HCT116 (cell line): ENCODE data around the gene CXCL5. TPM values are rescaled to one million over a fixed set of nuclear protein-coding genes. Genes with fewer than 3 reads are reported as not detected.
A peak's percentile ranks its signal among the peaks of the same experiment; 100 is the strongest.

Experiments
- ATAC-seq: fragments of 200-7000 bp; cut with Tn5 transposase; 2 replicates; pipeline ENCODE4 v1.9.1; 2020; ENCODE audit warnings: mild to moderate bottlenecking, moderate library complexity
- Bru-seq: library from RNA; stranded (reverse); fragments of 400-500 nt; gene quantifications from one replicate; lab custom pipeline; 2021; lab: Mats Ljungman, UMichigan
- BruChase-seq, 2 experiments: library from RNA; stranded (reverse); fragments of 400-500 nt; gene quantifications; one replicate each; lab custom pipeline; 2021; lab: Mats Ljungman, UMichigan
- BruUV-seq: library from RNA; stranded (reverse); fragments of 400-500 nt; replicated peaks from 2 replicates; lab custom pipeline; 2021; lab: Mats Ljungman, UMichigan
- CTCF ChIA-PET: fragments of 300-600 bp; sonication (Branson Sonifier 250); formaldehyde crosslinking; loops from one replicate; lab custom pipeline; 2021; ENCODE audit warnings: antibody characterized with exemption; lab: Charles Lee
- POLR2A ChIA-PET: fragments of 300-600, 350-600 bp; sonication (Branson Sonifier 250); formaldehyde crosslinking; loops from one replicate; lab custom pipeline; 2021; ENCODE audit warnings: antibody characterized with exemption; lab: Charles Lee
- RAD21 ChIA-PET, 2 experiments: fragments of 300-600 bp; sonication (Branson Sonifier 250); formaldehyde crosslinking; loops; one replicate each; lab custom pipeline; 2023; ENCODE audit warnings: low total read pairs in 2 of 2; ENCODE audit not compliant: uncharacterized antibody in 2 of 2, unreplicated experiment in 2 of 2, low non-redundant PET in 1 of 2; lab: Charles Lee
- DNase-seq: peaks from one replicate; pipeline ENCODE4 v3.0.0-alpha.2; 2010; ENCODE audit warnings: low read depth, low spot score
- H2AFZ ChIP-seq: fragments of 200-600 bp; shearing (Covaris generic), sonication (generic); 2 replicates; pipeline ENCODE4 v1.6.1; 2017; ENCODE audit warnings: low read depth, mixed run types, mixed read lengths, antibody characterized with exemption, low read length; ENCODE audit not compliant: poor library complexity, severe bottlenecking
- H3K27ac ChIP-seq: 2 replicates; pipeline ENCODE4 v1.5.1; 2012; ENCODE audit warnings: low read depth, low read length
- H3K27me3 ChIP-seq: fragments of 200-600 bp; sonication (generic); 2 replicates; pipeline ENCODE4 v1.6.1; 2016; ENCODE audit warnings: mixed run types, low read length, mixed read lengths; ENCODE audit not compliant: insufficient read depth
- H3K36me3 ChIP-seq, 2 experiments: fragments of 200-500 bp in 1 of 2; fragments of 200-600 bp in 1 of 2; sonication (Bioruptor generic) in 1 of 2; sonication (generic) in 1 of 2; 2 replicates each; pipeline versions ENCODE4 v1.5.1 to v1.6.1; 2014 to 2016; ENCODE audit warnings: low read length in 2 of 2, inconsistent platforms in 1 of 2, mixed read lengths in 1 of 2, mixed run types in 1 of 2; ENCODE audit not compliant: insufficient read depth in 2 of 2, control insufficient read depth in 1 of 2
- H3K4me1 ChIP-seq, 2 experiments: fragments of 200-600 bp in 1 of 2; sonication (generic) in 1 of 2; 2 replicates each; pipeline versions ENCODE4 v1.5.1 to v1.6.1; 2012 to 2017; ENCODE audit warnings: low read length in 2 of 2, inconsistent platforms in 1 of 2, mild to moderate bottlenecking in 1 of 2, mixed read lengths in 1 of 2, mixed run types in 1 of 2, moderate library complexity in 1 of 2; ENCODE audit not compliant: insufficient read depth in 2 of 2, control insufficient read depth in 1 of 2
- H3K4me2 ChIP-seq: fragments of 200-600 bp; sonication (generic); 2 replicates; pipeline ENCODE4 v1.6.1; 2017; ENCODE audit warnings: mixed run types, low read length, mixed read lengths
- H3K4me3 ChIP-seq, 2 experiments: fragments of 200-600 bp in 1 of 2; sonication (generic) in 1 of 2; replicated peaks in 1 of 2; 2 replicates each; pipeline ENCODE4 v1.5.1; 2011 to 2016; ENCODE audit warnings: low read length in 2 of 2, control low read depth in 1 of 2, low read depth in 1 of 2, mild to moderate bottlenecking in 1 of 2, mixed read lengths in 1 of 2, mixed run types in 1 of 2
- H3K79me2 ChIP-seq: fragments of 200-600 bp; sonication (generic); 2 replicates; pipeline ENCODE4 v1.6.1; 2017; ENCODE audit warnings: mild to moderate bottlenecking, mixed run types, low read length, moderate library complexity, mixed read lengths; ENCODE audit not compliant: insufficient read depth
- H3K9ac ChIP-seq: fragments of 200-600 bp; sonication (generic); 2 replicates; pipeline ENCODE4 v1.6.1; 2016; ENCODE audit warnings: low read length, mixed read lengths
- H3K9me2 ChIP-seq: fragments of 200-600 bp; sonication (generic), shearing (Covaris generic); 2 replicates; pipeline ENCODE4 v1.6.1; 2017; ENCODE audit warnings: mixed run types, mild to moderate bottlenecking, moderate library complexity; ENCODE audit not compliant: insufficient read depth
- H3K9me3 ChIP-seq, 2 experiments: fragments of 200-500 bp in 1 of 2; fragments of 200-600 bp in 1 of 2; sonication (Bioruptor generic) in 1 of 2; sonication (generic) in 1 of 2; 2 replicates each; pipeline ENCODE4 v1.6.1; 2014 to 2017; ENCODE audit warnings: low read length in 2 of 2, mixed read lengths in 2 of 2, inconsistent platforms in 1 of 2, low read depth in 1 of 2, mild to moderate bottlenecking in 1 of 2, mixed run types in 1 of 2, moderate library complexity in 1 of 2; ENCODE audit not compliant: control insufficient read depth in 1 of 2, insufficient read depth in 1 of 2
- H4K20me1 ChIP-seq: fragments of 200-600 bp; sonication (generic), shearing (Covaris generic); 2 replicates; pipeline ENCODE4 v1.6.1; 2017; ENCODE audit warnings: mixed run types, mild to moderate bottlenecking, moderate library complexity; ENCODE audit not compliant: insufficient read depth
- EZH2 ChIP-seq: fragments of 200-600 bp; sonication (generic); IDR thresholded peaks from 2 replicates; pipeline ENCODE4 v1.6.1; 2017; ENCODE audit warnings: antibody characterized with exemption, mixed run types
- POLR2AphosphoS5 ChIP-seq: IDR thresholded peaks from 2 replicates; pipeline ENCODE4 v1.6.1; 2011; ENCODE audit warnings: mild to moderate bottlenecking, low read depth, low read length, moderate library complexity
- RAD21 ChIP-seq: IDR thresholded peaks from 2 replicates; pipeline ENCODE4 v1.6.1; 2012; ENCODE audit warnings: low read depth, mild to moderate bottlenecking
- SIN3A ChIP-seq: IDR thresholded peaks from 2 replicates; pipeline ENCODE4 v1.6.1; 2012; ENCODE audit warnings: low read depth
- SRF ChIP-seq: IDR thresholded peaks from 2 replicates; pipeline ENCODE4 v1.6.1; 2012; ENCODE audit warnings: low read depth
- YY1 ChIP-seq: IDR thresholded peaks from 2 replicates; pipeline ENCODE4 v1.6.1; 2011; ENCODE audit warnings: low read length, low read depth, moderate library complexity, mild to moderate bottlenecking; ENCODE audit not compliant: insufficient replicate concordance; ENCODE audit errors: extremely low read depth
- ZNF274 ChIP-seq: fragments of 200-500 bp; sonication (Bioruptor generic); IDR thresholded peaks from 2 replicates; pipeline ENCODE4 v1.6.1; 2014; ENCODE audit warnings: mild to moderate bottlenecking, low read depth, low read length, inconsistent platforms
- intact Hi-C: fragments of 100-400 bp; cut with micrococcal nuclease; formaldehyde crosslinking; loops from 2 replicates; pipeline ENCODE4 v1.10.0; 2022
- long read RNA-seq: library from polyadenylated mRNA; unstranded; transcript quantifications from one replicate; pipeline ENCODE4 v2.0.0, GENCODE V29; 2021; ENCODE audit not compliant: unreplicated experiment
- polyA plus RNA-seq: library from polyadenylated mRNA; unstranded; fragments of >200 nt; gene quantifications from 2 replicates; pipeline ENCODE4 v1.2.1, GENCODE V29; 2012; ENCODE audit warnings: missing spikeins
- total RNA-seq: library from RNA; stranded (reverse); gene quantifications from one replicate; pipeline ENCODE4 v1.2.1, GENCODE V29; 2021; ENCODE audit not compliant: unreplicated experiment
- TF ChIP-seq, protein P1 (sequence below): IDR thresholded peaks from 2 replicates; pipeline ENCODE4 v1.6.1; 2011; ENCODE audit warnings: mild to moderate bottlenecking, low read length, moderate library complexity; ENCODE audit not compliant: insufficient replicate concordance; ENCODE audit errors: extremely low read depth
- TF ChIP-seq, protein P2 (sequence below): IDR thresholded peaks from 2 replicates; pipeline ENCODE4 v1.6.1; 2012; ENCODE audit warnings: low read depth
- TF ChIP-seq, protein P3 (sequence below): IDR thresholded peaks from 2 replicates; pipeline ENCODE4 v1.6.1; 2012

Gene CXCL5
- not detected for total RNA-seq
- polyA plus RNA-seq = not detected in 2 replicates
- not detected for Bru-seq, nascent RNA
- percentile 14 among the genes with signal in this experiment for BruChase-seq, experiment 1, labeled RNA remaining after a 6-hour chase
- BruChase-seq, experiment 2, labeled RNA remaining after a 2-hour chase = not detected
- long read RNA-seq = 0 reads

DNA sequence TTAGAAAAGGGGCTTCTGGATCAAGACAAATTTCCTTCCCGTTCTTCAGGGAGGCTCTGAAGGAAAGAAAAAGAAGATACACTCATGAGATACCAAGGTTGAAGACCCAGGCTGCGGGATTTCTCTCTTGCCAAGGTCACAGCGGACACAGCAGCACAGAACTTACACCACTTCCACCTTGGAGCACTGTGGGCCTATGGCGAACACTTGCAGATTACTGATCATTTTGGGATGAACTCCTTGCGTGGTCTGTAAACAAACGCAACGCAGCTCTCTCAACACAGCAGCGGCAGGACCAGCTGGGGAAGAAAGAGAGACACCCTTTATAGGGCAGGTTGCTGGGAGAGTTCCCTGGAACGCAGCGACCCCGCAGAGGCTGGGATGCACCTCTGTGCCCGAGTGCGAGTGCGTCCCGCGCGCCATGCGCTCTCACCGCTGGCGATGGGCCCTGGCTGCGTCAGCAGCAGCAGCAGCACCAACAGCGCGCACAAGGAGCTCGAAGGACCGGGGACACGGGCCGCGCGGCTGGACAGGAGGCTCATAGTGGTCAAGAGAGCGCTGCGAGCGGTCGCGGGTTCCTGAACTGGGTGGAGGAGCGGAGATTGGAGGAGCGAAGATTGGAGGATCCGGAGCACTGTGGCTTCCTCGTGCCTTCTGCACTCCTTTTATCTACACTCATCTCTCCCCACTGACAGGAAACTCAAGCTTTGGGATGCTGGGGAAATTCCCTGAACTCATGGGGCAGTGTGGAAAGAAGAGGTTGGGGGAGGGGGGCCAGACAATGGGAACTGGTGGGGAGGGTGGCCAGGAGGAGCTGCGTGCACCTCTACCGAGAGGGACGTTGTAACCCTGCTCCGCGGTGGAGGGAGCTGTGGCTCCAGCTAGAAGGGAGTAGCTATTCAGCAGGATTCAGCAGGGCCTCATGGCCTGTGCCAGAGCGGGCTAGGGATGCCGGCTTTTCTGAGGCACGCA is at the start of gene CXCL5:
CXCL5 (minus strand) TSS at position 638 of the 972 bp plus-strand sequence; CDS start at position 542, 96 bp downstream.
- H3K9ac ChIP-seq = no peak within 1 kb of the TSS
- ChIA-PET CTCF (no interaction called here), RAD21 (no interaction called here), POLR2A (no interaction called here)
- no peak within 1 kb of the TSS for H3K27ac ChIP-seq
- TF ChIP-seq YY1 (no peak), SRF (no peak), RAD21 (no peak), EZH2 (no peak), SIN3A (no peak), POLR2AphosphoS5 (no peak), ZNF274 (no peak)
- TF ChIP-seq, protein P1, sequence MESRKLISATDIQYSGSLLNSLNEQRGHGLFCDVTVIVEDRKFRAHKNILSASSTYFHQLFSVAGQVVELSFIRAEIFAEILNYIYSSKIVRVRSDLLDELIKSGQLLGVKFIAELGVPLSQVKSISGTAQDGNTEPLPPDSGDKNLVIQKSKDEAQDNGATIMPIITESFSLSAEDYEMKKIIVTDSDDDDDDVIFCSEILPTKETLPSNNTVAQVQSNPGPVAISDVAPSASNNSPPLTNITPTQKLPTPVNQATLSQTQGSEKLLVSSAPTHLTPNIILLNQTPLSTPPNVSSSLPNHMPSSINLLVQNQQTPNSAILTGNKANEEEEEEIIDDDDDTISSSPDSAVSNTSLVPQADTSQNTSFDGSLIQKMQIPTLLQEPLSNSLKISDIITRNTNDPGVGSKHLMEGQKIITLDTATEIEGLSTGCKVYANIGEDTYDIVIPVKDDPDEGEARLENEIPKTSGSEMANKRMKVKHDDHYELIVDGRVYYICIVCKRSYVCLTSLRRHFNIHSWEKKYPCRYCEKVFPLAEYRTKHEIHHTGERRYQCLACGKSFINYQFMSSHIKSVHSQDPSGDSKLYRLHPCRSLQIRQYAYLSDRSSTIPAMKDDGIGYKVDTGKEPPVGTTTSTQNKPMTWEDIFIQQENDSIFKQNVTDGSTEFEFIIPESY = no peak
- TF ChIP-seq, protein P2, sequence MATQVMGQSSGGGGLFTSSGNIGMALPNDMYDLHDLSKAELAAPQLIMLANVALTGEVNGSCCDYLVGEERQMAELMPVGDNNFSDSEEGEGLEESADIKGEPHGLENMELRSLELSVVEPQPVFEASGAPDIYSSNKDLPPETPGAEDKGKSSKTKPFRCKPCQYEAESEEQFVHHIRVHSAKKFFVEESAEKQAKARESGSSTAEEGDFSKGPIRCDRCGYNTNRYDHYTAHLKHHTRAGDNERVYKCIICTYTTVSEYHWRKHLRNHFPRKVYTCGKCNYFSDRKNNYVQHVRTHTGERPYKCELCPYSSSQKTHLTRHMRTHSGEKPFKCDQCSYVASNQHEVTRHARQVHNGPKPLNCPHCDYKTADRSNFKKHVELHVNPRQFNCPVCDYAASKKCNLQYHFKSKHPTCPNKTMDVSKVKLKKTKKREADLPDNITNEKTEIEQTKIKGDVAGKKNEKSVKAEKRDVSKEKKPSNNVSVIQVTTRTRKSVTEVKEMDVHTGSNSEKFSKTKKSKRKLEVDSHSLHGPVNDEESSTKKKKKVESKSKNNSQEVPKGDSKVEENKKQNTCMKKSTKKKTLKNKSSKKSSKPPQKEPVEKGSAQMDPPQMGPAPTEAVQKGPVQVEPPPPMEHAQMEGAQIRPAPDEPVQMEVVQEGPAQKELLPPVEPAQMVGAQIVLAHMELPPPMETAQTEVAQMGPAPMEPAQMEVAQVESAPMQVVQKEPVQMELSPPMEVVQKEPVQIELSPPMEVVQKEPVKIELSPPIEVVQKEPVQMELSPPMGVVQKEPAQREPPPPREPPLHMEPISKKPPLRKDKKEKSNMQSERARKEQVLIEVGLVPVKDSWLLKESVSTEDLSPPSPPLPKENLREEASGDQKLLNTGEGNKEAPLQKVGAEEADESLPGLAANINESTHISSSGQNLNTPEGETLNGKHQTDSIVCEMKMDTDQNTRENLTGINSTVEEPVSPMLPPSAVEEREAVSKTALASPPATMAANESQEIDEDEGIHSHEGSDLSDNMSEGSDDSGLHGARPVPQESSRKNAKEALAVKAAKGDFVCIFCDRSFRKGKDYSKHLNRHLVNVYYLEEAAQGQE = no peak
- TF ChIP-seq, protein P3, sequence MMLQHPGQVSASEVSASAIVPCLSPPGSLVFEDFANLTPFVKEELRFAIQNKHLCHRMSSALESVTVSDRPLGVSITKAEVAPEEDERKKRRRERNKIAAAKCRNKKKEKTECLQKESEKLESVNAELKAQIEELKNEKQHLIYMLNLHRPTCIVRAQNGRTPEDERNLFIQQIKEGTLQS = no peak
- TF ChIP-seq, all 23 proteins: peak for 0
- Histone ChIP-seq H2AFZ (no peak within 1 kb of the TSS), H3K36me3 (no peaks in the 10 kb centered on the region), H3K27me3 (no peaks in the 10 kb centered on the region), H3K4me2 (no peak within 1 kb of the TSS), H3K4me1 (no peaks in the 10 kb centered on the region), H3K4me3 (no peak within 1 kb of the TSS), H3K79me2 (no peaks in the 10 kb centered on the region), H3K9me2 (no peaks in the 10 kb centered on the region), H4K20me1 (no peaks in the 10 kb centered on the region), H3K9me3 (no peaks in the 10 kb centered on the region)
- no TSS peak for BruUV-seq
- intact Hi-C loops = no loop called here
- no peak for ATAC-seq
- DNase-seq = no peak
